A673 (cell line): ENCODE data around the gene USF2.

ENCODE experiments used
- EZH2 ChIP-seq: fragments of 200-600 bp; sonication (generic); IDR thresholded peaks from 2 replicates; pipeline ENCODE4 v1.6.1; 2017; ENCODE audit warnings: borderline replicate concordance, low read depth, mild to moderate bottlenecking, mixed read lengths, antibody characterized with exemption, low read length; ENCODE audit not compliant: poor library complexity, severe bottlenecking
- TF ChIP-seq, protein P1 (sequence below): fragments of 300-800, 200-600 bp; sonication (generic); conservative IDR thresholded peaks from 2 replicates; pipeline ENCODE4 v1.5.1; 2017; ENCODE audit warnings: low read depth, mild to moderate bottlenecking, antibody characterized with exemption, low read length, moderate library complexity, mixed read lengths

DNA sequence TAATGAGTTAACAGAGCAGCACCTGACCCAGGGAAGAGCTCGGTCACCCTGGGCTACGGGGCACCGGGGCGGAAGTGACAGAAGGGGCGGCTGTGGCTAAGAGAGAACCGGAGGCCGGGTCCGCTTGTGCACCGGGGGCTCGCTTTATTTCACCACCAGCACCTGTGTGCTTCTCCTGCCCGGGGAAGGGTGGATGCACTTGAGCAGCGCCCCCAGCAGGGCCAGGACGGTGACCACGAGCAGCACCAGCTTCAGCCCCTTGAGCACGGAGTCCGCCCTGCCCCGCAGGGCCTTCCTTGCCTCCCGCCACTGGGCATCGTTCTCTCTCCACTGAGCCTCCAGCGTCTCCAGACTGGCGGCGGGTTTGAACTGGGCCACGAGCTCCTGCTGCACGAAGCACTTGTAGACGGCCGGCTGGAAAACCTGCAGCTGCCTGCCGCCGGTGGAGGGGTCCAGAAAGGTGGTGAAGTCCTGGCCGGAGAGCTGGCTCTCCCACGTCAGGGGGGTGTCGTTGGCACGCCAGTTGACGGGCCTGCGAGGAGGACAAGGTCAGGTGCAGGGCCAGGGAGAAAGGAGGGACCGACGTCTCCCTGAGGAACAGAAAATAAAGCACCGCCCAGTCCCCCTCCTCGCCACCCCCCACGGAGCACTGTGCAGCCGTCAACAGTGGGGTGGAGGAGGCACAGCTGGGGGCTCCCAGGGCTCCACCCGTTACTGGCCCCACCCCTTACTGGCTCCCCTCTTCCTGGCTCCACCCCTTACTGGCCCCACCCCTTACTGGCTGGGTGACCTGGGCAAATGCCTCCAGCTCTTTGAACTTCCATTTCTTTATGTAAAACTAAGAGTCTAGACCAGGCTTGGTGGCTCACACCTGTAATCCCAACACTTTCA is 43.8 kb upstream of the USF2 start:
- TF ChIP-seq, protein P1, sequence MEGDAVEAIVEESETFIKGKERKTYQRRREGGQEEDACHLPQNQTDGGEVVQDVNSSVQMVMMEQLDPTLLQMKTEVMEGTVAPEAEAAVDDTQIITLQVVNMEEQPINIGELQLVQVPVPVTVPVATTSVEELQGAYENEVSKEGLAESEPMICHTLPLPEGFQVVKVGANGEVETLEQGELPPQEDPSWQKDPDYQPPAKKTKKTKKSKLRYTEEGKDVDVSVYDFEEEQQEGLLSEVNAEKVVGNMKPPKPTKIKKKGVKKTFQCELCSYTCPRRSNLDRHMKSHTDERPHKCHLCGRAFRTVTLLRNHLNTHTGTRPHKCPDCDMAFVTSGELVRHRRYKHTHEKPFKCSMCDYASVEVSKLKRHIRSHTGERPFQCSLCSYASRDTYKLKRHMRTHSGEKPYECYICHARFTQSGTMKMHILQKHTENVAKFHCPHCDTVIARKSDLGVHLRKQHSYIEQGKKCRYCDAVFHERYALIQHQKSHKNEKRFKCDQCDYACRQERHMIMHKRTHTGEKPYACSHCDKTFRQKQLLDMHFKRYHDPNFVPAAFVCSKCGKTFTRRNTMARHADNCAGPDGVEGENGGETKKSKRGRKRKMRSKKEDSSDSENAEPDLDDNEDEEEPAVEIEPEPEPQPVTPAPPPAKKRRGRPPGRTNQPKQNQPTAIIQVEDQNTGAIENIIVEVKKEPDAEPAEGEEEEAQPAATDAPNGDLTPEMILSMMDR = no peak
- TF ChIP-seq EZH2 = no peak
